Sigmoid colon (tissue), 4 donors: ENCODE measurements around the gene CCDC85C.

Experiments
- EP300 ChIP-seq, 4 donors: sonication (generic); formaldehyde crosslinking; IDR thresholded peaks; one replicate each; pipeline ENCODE4 v1.6.1; 2017; ENCODE audit warnings: antibody characterized with exemption in 4 of 4
- POLR2A ChIP-seq, 2 donors: fragments of 450-650 bp; IDR thresholded peaks; one replicate each; pipeline ENCODE4 v1.6.1; 2016; ENCODE audit warnings: antibody characterized with exemption in 2 of 2, mild to moderate bottlenecking in 2 of 2, moderate library complexity in 2 of 2
- POLR2AphosphoS5 ChIP-seq, 4 donors: sonication (generic); formaldehyde crosslinking; IDR thresholded peaks; one replicate each; pipeline ENCODE4 v1.6.1; 2017; ENCODE audit warnings: antibody characterized with exemption in 4 of 4
- TF ChIP-seq, protein P1 (sequence below), 4 experiments: fragments of 450-650 bp in 3 of 4; fragments of 200-600 bp in 1 of 4; IDR thresholded peaks; one replicate each; pipeline ENCODE4 v1.5.1; 2016 to 2019; ENCODE audit warnings: antibody characterized with exemption in 4 of 4, mild to moderate bottlenecking in 3 of 4, moderate library complexity in 2 of 4

DNA sequence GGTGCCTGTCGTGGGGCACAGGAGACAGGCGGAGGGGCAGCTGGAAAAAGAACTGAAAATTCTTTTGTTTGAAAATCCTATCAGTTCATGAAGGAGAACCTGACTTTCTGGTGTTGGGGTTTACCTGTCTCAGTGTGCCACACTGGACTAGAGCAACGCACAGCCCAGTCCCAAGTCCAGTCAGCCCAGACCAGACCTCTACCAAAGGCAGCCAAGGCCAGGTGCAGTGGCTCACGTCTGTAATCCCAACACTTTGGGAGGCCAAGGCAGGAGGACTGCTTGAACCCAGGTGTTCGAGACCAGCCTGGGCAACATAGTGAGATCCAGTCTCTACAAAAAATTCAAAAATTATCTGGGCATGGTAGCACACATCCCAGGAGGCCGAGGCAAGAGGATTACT lies 4.6 kb downstream of the CCDC85C start:
- TF ChIP-seq, protein P1, sequence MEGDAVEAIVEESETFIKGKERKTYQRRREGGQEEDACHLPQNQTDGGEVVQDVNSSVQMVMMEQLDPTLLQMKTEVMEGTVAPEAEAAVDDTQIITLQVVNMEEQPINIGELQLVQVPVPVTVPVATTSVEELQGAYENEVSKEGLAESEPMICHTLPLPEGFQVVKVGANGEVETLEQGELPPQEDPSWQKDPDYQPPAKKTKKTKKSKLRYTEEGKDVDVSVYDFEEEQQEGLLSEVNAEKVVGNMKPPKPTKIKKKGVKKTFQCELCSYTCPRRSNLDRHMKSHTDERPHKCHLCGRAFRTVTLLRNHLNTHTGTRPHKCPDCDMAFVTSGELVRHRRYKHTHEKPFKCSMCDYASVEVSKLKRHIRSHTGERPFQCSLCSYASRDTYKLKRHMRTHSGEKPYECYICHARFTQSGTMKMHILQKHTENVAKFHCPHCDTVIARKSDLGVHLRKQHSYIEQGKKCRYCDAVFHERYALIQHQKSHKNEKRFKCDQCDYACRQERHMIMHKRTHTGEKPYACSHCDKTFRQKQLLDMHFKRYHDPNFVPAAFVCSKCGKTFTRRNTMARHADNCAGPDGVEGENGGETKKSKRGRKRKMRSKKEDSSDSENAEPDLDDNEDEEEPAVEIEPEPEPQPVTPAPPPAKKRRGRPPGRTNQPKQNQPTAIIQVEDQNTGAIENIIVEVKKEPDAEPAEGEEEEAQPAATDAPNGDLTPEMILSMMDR (IDR thresholded peaks at IDR 0.05): no peak
- TF ChIP-seq POLR2AphosphoS5 (IDR thresholded peaks at IDR 0.05) (no peak), POLR2A (IDR thresholded peaks at IDR 0.05) (no peak), EP300 (IDR thresholded peaks at IDR 0.05) (no peak)
